Adrenal gland (tissue), 12 donors: ENCODE data around the gene DNHD1. TPM values are rescaled to one million over a fixed set of nuclear protein-coding genes. Genes with fewer than 3 reads are reported as not detected.

Experiments used
- DNase-seq, 7 donors: peaks; one replicate each; pipeline ENCODE4 v3.0.0-alpha.2; 2019 to 2020
- H3K27ac ChIP-seq, 5 donors: fragments of 200-600 bp; sonication (generic) in 4 of 5; 1 replicate in 3 of 5; 2 replicates in 2 of 5; pipeline versions ENCODE4 v1.5.1 to v1.8.0; 2016 to 2020; ENCODE audit warnings: mild to moderate bottlenecking in 1 of 5
- H3K27me3 ChIP-seq: fragments of 200-600 bp; 2 replicates; pipeline ENCODE4 v1.8.0; 2021
- H3K36me3 ChIP-seq, 2 donors: fragments of 200-600 bp; replicated peaks in 1 of 2; 1 replicate in 1 of 2; 2 replicates in 1 of 2; pipeline versions ENCODE4 v1.5.1 to v1.8.0; 2018 to 2022
- H3K4me1 ChIP-seq, 2 donors: fragments of 200-600 bp; replicated peaks in 1 of 2; 1 replicate in 1 of 2; 2 replicates in 1 of 2; pipeline versions ENCODE4 v1.5.1 to v1.8.0; 2018 to 2021
- H3K4me3 ChIP-seq, 4 donors: fragments of 200-600 bp; sonication (generic) in 3 of 4; one replicate each; pipeline ENCODE4 v1.5.1; 2016 to 2018
- H3K9me3 ChIP-seq, 3 donors: fragments of 200-600 bp; sonication (generic) in 1 of 3; replicated peaks in 1 of 3; 1 replicate in 2 of 3; 2 replicates in 1 of 3; pipeline versions ENCODE4 v1.5.1 to v1.8.0; 2016 to 2021
- POLR2A ChIP-seq, 2 donors: fragments of 450-650 bp; IDR thresholded peaks; one replicate each; pipeline ENCODE4 v1.6.1; 2017; ENCODE audit warnings: antibody characterized with exemption in 2 of 2, mild to moderate bottlenecking in 2 of 2, moderate library complexity in 1 of 2
- WGBS, 4 donors: extraction: QIAGEN DNeasy Blood & Tissue Kit in 2 of 4; methylation state at CpG; one replicate each; pipeline versions ENCODE4 v1.1.5 to v1.1.7; 2013 to 2017; 5-methylcytosine and 5-hydroxymethylcytosine counted together
- intact Hi-C, 2 donors: fragments of 100-400 bp; cut with DNase I; formaldehyde crosslinking; loops; one replicate each; pipeline versions ENCODE4 v1.14.1 to v1.15.0; 2022 to 2023
- polyA plus RNA-seq, 3 donors: library from polyadenylated mRNA; stranded (reverse); fragments of 200-250 nt in 2 of 3; fragments of 350-450 nt in 1 of 3; fragmentation: Illumina TruSeq in 1 of 3; extraction: RNeasy Lipid Tissue Mini Kit (QIAGEN cat#74804) in 1 of 3; gene quantifications; one replicate each; pipeline ENCODE4 v1.2.3, GENCODE V29; 2013 to 2014
- total RNA-seq, 9 donors: library from RNA; depleted of rRNA in 4 of 9; stranded (reverse); fragments of >200 nt in 4 of 9; fragments of 120-200 nt in 1 of 9; fragmentation: NEBNext Ultra II Directional in 1 of 9; extraction: Animal tissue kit (Norgen Biotek cat#: 25700) in 1 of 9; gene quantifications; one replicate each; pipeline versions ENCODE4 v1.1.0 to v1.2.4, GENCODE V29; 2013 to 2023
- TF ChIP-seq, protein P1 (sequence below), 6 experiments: fragments of 450-650 bp in 4 of 6; fragments of 200-600 bp in 2 of 6; sonication (generic) in 1 of 6; IDR thresholded peaks; 1 replicate in 5 of 6; 2 replicates in 1 of 6; pipeline versions ENCODE4 v1.5.1 to v1.8.0; 2016 to 2021; ENCODE audit warnings: antibody characterized with exemption in 6 of 6, mild to moderate bottlenecking in 2 of 6, moderate library complexity in 1 of 6
- donor health status: healthy with polysubstance abuse.
- donor health status: Bipolar disorder and iron deficiency.
- donor health status: DM: yes; HTN: yes; CAD: no.
- donor health status: DM: no; HTN: no; CAD: no.
- donor health status: DM: no; HTN: no; CAD: no.
- donor health status: DM: yes; HTN: yes; CAD: no.

The DNHD1 gene
- total and polyA plus RNA-seq, 12 donors = 3.9 to 27.1 (median 9.9) TPM

DNA sequence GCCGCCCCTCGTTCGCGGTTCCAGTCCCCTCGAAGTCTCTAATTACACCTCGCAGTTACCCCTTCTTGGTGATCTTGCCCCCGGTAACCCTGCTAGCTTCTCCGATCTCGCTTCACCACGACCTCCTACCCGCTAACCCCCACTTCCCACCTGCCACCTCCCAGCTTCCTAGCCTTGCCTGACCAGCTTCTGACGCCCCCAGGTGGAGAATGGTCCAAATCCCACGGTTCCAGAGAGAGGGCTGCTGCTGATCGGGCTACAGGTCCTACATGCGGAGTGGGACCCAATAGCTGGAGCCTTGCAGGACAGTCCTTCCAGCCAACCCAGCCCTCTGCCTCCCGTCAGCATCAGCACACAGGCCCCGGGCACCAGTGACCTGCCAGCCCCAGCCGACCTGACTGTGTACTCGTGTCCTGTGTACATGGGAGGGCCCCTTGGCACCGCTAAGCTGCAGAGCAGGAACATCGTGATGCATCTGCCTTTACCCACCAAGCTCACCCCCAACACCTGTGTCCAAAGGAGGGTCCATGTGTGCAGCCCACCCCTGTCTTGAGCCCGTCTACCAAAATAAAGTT lies 74.4 kb downstream of the DNHD1 start:
- Histone ChIP-seq H3K4me3 (no peak overlapping the region), H3K9me3 (no peaks in the 10 kb centered on the region), H3K36me3 (peaks cover 0 to 3% of the 10 kb centered on the region in 2 donors), H3K4me1 (peaks cover 10 to 13% of the 10 kb centered on the region in 2 donors), H3K27me3 (no peaks in the 10 kb centered on the region), H3K27ac (no peak overlapping the region)
- WGBS, 4 donors = 66 to 77% (median 74%) methylated on average over 16 to 22 of the region's 22 CpGs
- no peak for DNase-seq
- TF ChIP-seq, protein P1, sequence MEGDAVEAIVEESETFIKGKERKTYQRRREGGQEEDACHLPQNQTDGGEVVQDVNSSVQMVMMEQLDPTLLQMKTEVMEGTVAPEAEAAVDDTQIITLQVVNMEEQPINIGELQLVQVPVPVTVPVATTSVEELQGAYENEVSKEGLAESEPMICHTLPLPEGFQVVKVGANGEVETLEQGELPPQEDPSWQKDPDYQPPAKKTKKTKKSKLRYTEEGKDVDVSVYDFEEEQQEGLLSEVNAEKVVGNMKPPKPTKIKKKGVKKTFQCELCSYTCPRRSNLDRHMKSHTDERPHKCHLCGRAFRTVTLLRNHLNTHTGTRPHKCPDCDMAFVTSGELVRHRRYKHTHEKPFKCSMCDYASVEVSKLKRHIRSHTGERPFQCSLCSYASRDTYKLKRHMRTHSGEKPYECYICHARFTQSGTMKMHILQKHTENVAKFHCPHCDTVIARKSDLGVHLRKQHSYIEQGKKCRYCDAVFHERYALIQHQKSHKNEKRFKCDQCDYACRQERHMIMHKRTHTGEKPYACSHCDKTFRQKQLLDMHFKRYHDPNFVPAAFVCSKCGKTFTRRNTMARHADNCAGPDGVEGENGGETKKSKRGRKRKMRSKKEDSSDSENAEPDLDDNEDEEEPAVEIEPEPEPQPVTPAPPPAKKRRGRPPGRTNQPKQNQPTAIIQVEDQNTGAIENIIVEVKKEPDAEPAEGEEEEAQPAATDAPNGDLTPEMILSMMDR (IDR thresholded peaks at IDR 0.05) = no peak
- TF ChIP-seq POLR2A (IDR thresholded peaks at IDR 0.05) = no peak
- intact Hi-C loops = no loop called here

DNA sequence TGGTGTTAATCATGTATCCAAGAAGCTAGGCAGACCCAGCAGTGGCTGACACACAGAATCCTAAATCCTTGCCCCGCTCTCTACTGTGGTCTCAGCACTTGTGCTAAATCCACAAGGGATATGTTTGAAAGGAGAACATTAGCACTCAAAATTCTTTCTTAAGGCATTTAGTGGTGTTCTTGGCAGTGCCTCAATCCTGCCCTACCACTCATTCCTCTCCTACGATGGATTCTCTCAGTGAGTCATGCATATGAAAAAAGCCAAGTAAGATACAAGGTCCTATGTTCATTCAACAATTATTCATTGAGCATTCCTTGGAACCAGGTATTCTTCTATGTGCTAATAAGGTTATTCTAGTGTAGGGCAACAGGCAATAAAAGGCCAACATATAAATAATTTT lies 75.1 kb downstream of the DNHD1 start:
- Histone ChIP-seq H3K27me3 (no peaks in the 10 kb centered on the region), H3K27ac (no peak overlapping the region), H3K36me3 (no peaks in the 10 kb centered on the region), H3K9me3 (no peaks in the 10 kb centered on the region), H3K4me3 (no peak overlapping the region), H3K4me1 (peaks cover 14 to 20% of the 10 kb centered on the region in 2 donors)
- intact Hi-C loops = no loop called here
- DNase-seq = no peak
- TF ChIP-seq POLR2A (IDR thresholded peaks at IDR 0.05) = no peak
- TF ChIP-seq, protein P1 (IDR thresholded peaks at IDR 0.05) = no peak
- WGBS, 4 donors = 61 to 72% (median 67%) methylated on average over 2 of the region's 2 CpGs

DNA sequence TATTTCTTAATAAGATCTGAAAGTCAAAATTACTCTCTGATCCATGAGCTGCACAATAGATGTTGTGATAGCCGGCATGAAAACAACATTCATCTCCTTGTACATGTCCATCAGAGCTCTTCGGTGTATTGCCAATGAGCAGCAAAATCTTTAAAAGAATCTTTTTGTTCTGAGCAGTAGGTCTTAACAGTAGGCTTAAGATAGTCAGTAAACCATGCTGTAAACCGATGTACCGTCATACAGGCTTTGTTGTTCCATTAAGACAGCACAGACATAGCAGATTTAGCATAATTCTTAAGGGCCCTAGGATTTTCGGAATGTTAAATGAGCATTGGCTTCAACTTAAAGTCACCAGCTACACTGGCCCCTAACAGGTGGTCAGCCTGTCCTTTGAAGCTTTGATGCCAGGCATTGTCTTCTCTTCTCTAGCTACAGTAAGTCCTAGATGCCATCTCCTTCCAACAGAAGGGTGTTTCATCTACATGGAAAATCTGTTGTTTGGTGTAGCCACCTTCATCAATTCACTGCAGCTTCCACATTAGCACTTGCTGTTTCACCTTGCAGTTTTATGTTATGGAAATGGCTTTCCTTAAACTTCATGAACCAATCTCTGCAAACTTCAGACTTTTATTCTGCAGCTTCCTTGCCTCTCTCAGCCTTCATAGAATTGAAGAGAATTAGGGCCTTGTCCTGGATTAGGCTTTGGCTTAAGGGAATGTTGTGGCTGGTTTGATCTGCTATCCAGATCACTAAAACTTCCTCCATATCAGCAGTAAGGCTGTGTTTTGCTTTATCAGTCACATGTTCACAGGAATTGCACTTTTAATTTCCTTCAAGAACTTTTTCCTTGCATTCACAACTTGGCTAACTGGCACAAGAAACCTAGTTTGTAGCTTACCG lies 78.0 kb downstream of the DNHD1 start:
- H3K36me3 ChIP-seq = no peaks in the 10 kb centered on the region
- no peaks in the 10 kb centered on the region for H3K9me3 ChIP-seq
- no peak overlapping the region for H3K4me3 ChIP-seq
- WGBS, 4 donors = 85 to 89% (median 87%) methylated on average over 6 of the region's 6 CpGs
- H3K27me3 ChIP-seq = no peaks in the 10 kb centered on the region
- no peak overlapping the region for H3K27ac ChIP-seq
- TF ChIP-seq POLR2A (IDR thresholded peaks at IDR 0.05) = no peak
- TF ChIP-seq, protein P1 (IDR thresholded peaks at IDR 0.05) = no peak
- H3K4me1 ChIP-seq = peaks cover 11 to 16% of the 10 kb centered on the region in 2 donors
- DNase-seq = no peak
- intact Hi-C loops = no loop called here

DNA sequence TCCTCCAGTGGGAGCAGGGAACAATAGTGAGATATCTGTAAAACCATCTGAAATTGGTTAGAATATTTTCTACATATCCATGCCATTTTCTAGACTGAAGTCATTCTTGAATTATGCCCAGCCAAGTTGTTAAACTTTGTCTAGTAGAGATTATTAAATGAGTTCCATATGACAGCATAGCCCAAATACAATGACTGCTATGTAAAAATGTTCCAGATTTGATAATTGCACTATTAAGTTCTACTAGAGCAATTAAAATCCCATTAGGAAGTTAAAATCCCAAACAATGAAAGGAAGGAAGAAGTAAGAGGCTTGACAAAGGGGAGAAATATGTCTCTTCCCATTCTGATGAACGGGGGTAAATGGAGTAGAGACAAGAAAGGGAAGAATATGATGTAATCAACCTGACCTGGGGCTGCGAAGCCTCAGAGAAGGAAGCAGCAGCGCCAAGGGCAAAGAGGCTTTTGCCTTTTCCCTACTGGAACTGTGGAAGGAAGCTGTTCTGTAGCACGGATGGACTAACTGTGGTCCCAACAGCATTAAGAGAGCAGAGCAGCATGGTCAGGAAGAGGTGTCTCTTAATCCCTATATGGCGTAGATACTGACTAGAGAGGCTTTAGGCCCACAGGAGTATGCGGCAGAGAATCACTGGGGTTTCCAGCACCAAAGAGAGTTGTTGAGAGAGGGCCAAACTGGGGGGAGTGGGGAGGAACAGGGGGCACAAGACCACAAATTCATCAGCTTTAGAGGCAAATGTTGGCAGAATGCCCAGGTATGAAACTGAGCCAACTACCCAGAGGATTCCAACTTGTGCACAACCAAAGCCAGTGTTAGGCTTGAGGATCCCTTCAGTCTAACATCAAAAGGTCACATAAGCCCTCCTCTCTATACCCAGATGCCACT lies 79.6 kb downstream of the DNHD1 start:
- Histone ChIP-seq H3K36me3 (no peaks in the 10 kb centered on the region), H3K9me3 (no peaks in the 10 kb centered on the region), H3K27me3 (no peaks in the 10 kb centered on the region), H3K4me3 (no peak overlapping the region), H3K4me1 (peaks cover 11 to 16% of the 10 kb centered on the region in 2 donors), H3K27ac (peak overlapping the region in 2 of 5 donors; percentile 31 to 60)
- DNase-seq = peak in 5 of 7 donors; percentile 29 to 73 (median 45)
- 43 to 67% (median 51%) methylated on average over 5 to 6 of the region's 6 CpGs for WGBS, 4 donors
- intact Hi-C loops = no loop called here
- no peak for TF ChIP-seq POLR2A (IDR thresholded peaks at IDR 0.05)
- TF ChIP-seq, protein P1 (IDR thresholded peaks at IDR 0.05) = no peak
